ENCODE data around the gene WDR27.

Gene WDR27

GRCh38 chr6:169575365-169575764 is 126.5 kb downstream of the WDR27 start:
- FAIRE-seq (no peak), DNase-seq (ENCODE audit: insufficient read length, low spot score) (no peak)
- no peak for TF ChIP-seq POLR2A (IDR thresholded peaks at IDR 0.05; ENCODE audit: low read depth, low read length)

GRCh38 chr6:169574420-169574819 is 127.4 kb downstream of the WDR27 start:
- TF ChIP-seq POLR2A (IDR thresholded peaks at IDR 0.05; ENCODE audit: low read depth, low read length), result no peak
- FAIRE-seq (no peak), DNase-seq (ENCODE audit: insufficient read length, low spot score) (no peak)

GRCh38 chr6:169573883-169574282 is 127.9 kb downstream of the WDR27 start:
- no peak for DNase-seq (ENCODE audit: insufficient read length, low spot score)
- no peak for TF ChIP-seq POLR2A (IDR thresholded peaks at IDR 0.05; ENCODE audit: low read depth, low read length)
- FAIRE-seq, result no peak

GRCh38 chr6:169571123-169571962 is 130.5 kb downstream of the WDR27 start:
- FAIRE-seq (no peak), DNase-seq (ENCODE audit: insufficient read length, low spot score) (peak; percentile 9)
- no peak for TF ChIP-seq POLR2A (IDR thresholded peaks at IDR 0.05; ENCODE audit: low read depth, low read length)

GRCh38 chr6:169568314-169569087 is 133.3 kb downstream of the WDR27 start:
- TF ChIP-seq POLR2A (IDR thresholded peaks at IDR 0.05; ENCODE audit: low read depth, low read length), result no peak

GRCh38 chr6:169567819-169568218 is 134.0 kb downstream of the WDR27 start:
- no peak for FAIRE-seq

More at GRCh38 chr6:169568314-169569087, 133.3 kb downstream of the WDR27 start:
- FAIRE-seq, result no peak
- DNase-seq (ENCODE audit: insufficient read length, low spot score), result no peak

GRCh38 chr6:169566961-169567750 is 134.7 kb downstream of the WDR27 start:
- FAIRE-seq (no peak), DNase-seq (ENCODE audit: insufficient read length, low spot score) (no peak)
- no peak for TF ChIP-seq POLR2A (IDR thresholded peaks at IDR 0.05; ENCODE audit: low read depth, low read length)

More at GRCh38 chr6:169567819-169568218, 134.0 kb downstream of the WDR27 start:
- DNase-seq (ENCODE audit: insufficient read length, low spot score), result no peak
- no peak for TF ChIP-seq POLR2A (IDR thresholded peaks at IDR 0.05; ENCODE audit: low read depth, low read length)

GRCh38 chr6:169566319-169566718 is 135.5 kb downstream of the WDR27 start:
- FAIRE-seq (no peak), DNase-seq (ENCODE audit: insufficient read length, low spot score) (no peak)
- no peak for TF ChIP-seq POLR2A (IDR thresholded peaks at IDR 0.05; ENCODE audit: low read depth, low read length)

GRCh38 chr6:169564453-169565240 is 137.2 kb downstream of the WDR27 start:
- FAIRE-seq, result no peak
- no peak for DNase-seq (ENCODE audit: insufficient read length, low spot score)
- no peak for TF ChIP-seq POLR2A (IDR thresholded peaks at IDR 0.05; ENCODE audit: low read depth, low read length)

- TF ChIP-seq POLR2A (IDR thresholded peaks at IDR 0.05; ENCODE audit: low read depth, low read length), result no peak
- FAIRE-seq, result no peak
- DNase-seq (ENCODE audit: insufficient read length, low spot score), result no peak
Measured at GRCh38 chr6:169561665-169562064, 140.2 kb downstream of the WDR27 start.

- FAIRE-seq (no peak), DNase-seq (ENCODE audit: insufficient read length, low spot score) (no peak)
- no peak for TF ChIP-seq POLR2A (IDR thresholded peaks at IDR 0.05; ENCODE audit: low read depth, low read length)
Measured at GRCh38 chr6:169559592-169559991, 142.2 kb downstream of the WDR27 start.

GRCh38 chr6:169558774-169559441 is 142.9 kb downstream of the WDR27 start:
- FAIRE-seq, result no peak

GRCh38 chr6:169558378-169558773 is 143.5 kb downstream of the WDR27 start:
- no peak for TF ChIP-seq POLR2A (IDR thresholded peaks at IDR 0.05; ENCODE audit: low read depth, low read length)
- DNase-seq (ENCODE audit: insufficient read length, low spot score) (no peak), FAIRE-seq (no peak)

More at GRCh38 chr6:169558774-169559441, 142.9 kb downstream of the WDR27 start:
- TF ChIP-seq POLR2A (IDR thresholded peaks at IDR 0.05; ENCODE audit: low read depth, low read length), result no peak
- no peak for DNase-seq (ENCODE audit: insufficient read length, low spot score)
